MM.1S (cell line): Measurements from ENCODE around the gene CYS1.
A peak's percentile ranks its signal among the peaks of the same experiment; 100 is the strongest.

ENCODE experiments used
- DNase-seq: peaks from one replicate; pipeline ENCODE4 v3.0.0-alpha.2; 2015
- H2AFZ ChIP-seq: fragments of 300-600 bp; sonication (generic); 2 replicates; pipeline ENCODE4 v1.6.0; 2016; ENCODE audit warnings: antibody characterized with exemption, low read length
- H3F3A ChIP-seq: fragments of 300-600 bp; sonication (generic); 2 replicates; pipeline ENCODE4 v1.6.1; 2016; ENCODE audit warnings: mild to moderate bottlenecking, antibody characterized with exemption, low read length, moderate library complexity, mixed read lengths; ENCODE audit not compliant: insufficient read depth
- H3K27ac ChIP-seq: fragments of 300-600 bp; sonication (generic); 2 replicates; pipeline ENCODE4 v1.5.1; 2016; ENCODE audit warnings: mild to moderate bottlenecking, low read length
- H3K27me3 ChIP-seq: fragments of 300-600 bp; sonication (generic); replicated peaks from 2 replicates; pipeline ENCODE4 v1.6.0; 2016; ENCODE audit warnings: low read length; ENCODE audit not compliant: insufficient read depth
- H3K36me3 ChIP-seq: fragments of 300-600 bp; sonication (generic); replicated peaks from 2 replicates; pipeline ENCODE4 v1.6.1; 2016; ENCODE audit warnings: mild to moderate bottlenecking, low read length, mixed read lengths; ENCODE audit not compliant: insufficient read depth
- H3K4me1 ChIP-seq: fragments of 300-600 bp; sonication (generic); 2 replicates; pipeline ENCODE4 v1.6.1; 2016; ENCODE audit warnings: low read length, mixed read lengths
- H3K4me2 ChIP-seq: fragments of 300-600 bp; sonication (generic); 2 replicates; pipeline ENCODE4 v1.6.0; 2016; ENCODE audit warnings: low read depth, low read length
- H3K4me3 ChIP-seq: fragments of 300-600 bp; sonication (generic); 2 replicates; pipeline ENCODE4 v1.5.1; 2016; ENCODE audit warnings: low read length, mixed read lengths
- H3K79me2 ChIP-seq: fragments of 300-600 bp; sonication (generic); 2 replicates; pipeline ENCODE4 v1.6.1; 2016; ENCODE audit warnings: mixed run types, low read length, mixed read lengths
- H3K9ac ChIP-seq: fragments of 300-600 bp; sonication (generic); 2 replicates; pipeline ENCODE4 v1.6.1; 2016; ENCODE audit warnings: low read length, mixed read lengths
- H3K9me2 ChIP-seq: fragments of 300-600 bp; sonication (generic); replicated peaks from 2 replicates; pipeline ENCODE4 v1.6.1; 2016; ENCODE audit warnings: mild to moderate bottlenecking, low read length, mixed read lengths; ENCODE audit not compliant: insufficient read depth
- H3K9me3 ChIP-seq: fragments of 300-600 bp; sonication (generic); replicated peaks from 2 replicates; pipeline ENCODE4 v1.6.1; 2016; ENCODE audit warnings: mild to moderate bottlenecking, low read length, mixed read lengths; ENCODE audit not compliant: insufficient read depth
- H4K20me1 ChIP-seq: fragments of 300-600 bp; sonication (generic); 2 replicates; pipeline ENCODE4 v1.6.1; 2016; ENCODE audit warnings: mild to moderate bottlenecking, low read length, moderate library complexity, mixed read lengths; ENCODE audit not compliant: insufficient read depth
- CTCF ChIP-seq: fragments of 300-600 bp; sonication (generic); IDR thresholded peaks from 2 replicates; pipeline ENCODE4 v1.5.1; 2016; ENCODE audit warnings: antibody characterized with exemption, low read length, mixed read lengths
- EZH2 ChIP-seq: fragments of 300-600 bp; sonication (generic); optimal IDR thresholded peaks from 2 replicates; pipeline ENCODE3; 2017; ENCODE audit warnings: low read depth, mild to moderate bottlenecking, antibody characterized with exemption, low read length, mixed read lengths
- EZH2phosphoT487 ChIP-seq: fragments of 300-600 bp; sonication (generic); IDR thresholded peaks from 2 replicates; pipeline ENCODE4 v1.6.1; 2018; ENCODE audit warnings: antibody characterized with exemption, low read length

CYS1 gene

GRCh38 chr2:10080536-10081304 is 509 bp upstream of the CYS1 start:
- no peaks in the 10 kb centered on the region for H3K36me3 ChIP-seq
- H4K20me1 ChIP-seq = no peaks in the 10 kb centered on the region; the same call in 1 of the 2 replicates
- no peaks in the 10 kb centered on the region for H3K9me2 ChIP-seq
- peaks cover 42% of the 10 kb centered on the region for H3K27me3 ChIP-seq
- peak; percentile 44 for DNase-seq
- no peak overlapping the region for H3K27ac ChIP-seq
- H3K4me3 ChIP-seq = no peak overlapping the region
- H3K79me2 ChIP-seq = no peaks in the 10 kb centered on the region
- H3K9me3 ChIP-seq = no peaks in the 10 kb centered on the region
- no peak overlapping the region for H3K9ac ChIP-seq
- H2AFZ ChIP-seq = no peak overlapping the region
- H3K4me1 ChIP-seq = no peaks in the 10 kb centered on the region
- no peaks in the 10 kb centered on the region for H3F3A ChIP-seq
- no peak for TF ChIP-seq EZH2phosphoT487
- H3K4me2 ChIP-seq = peak overlapping the region; percentile 50; the same call in 1 of the 2 replicates

- H3K27ac ChIP-seq = no peak overlapping the region
- no peaks in the 10 kb centered on the region for H3K36me3 ChIP-seq
- H3K4me2 ChIP-seq = no peak overlapping the region
- H3K79me2 ChIP-seq = no peaks in the 10 kb centered on the region
- H3F3A ChIP-seq = no peaks in the 10 kb centered on the region
- peaks cover 51% of the 10 kb centered on the region for H3K27me3 ChIP-seq
- no peak overlapping the region for H3K4me3 ChIP-seq
- no peak overlapping the region for H3K9ac ChIP-seq
- no peaks in the 10 kb centered on the region; the same call in 1 of the 2 replicates for H4K20me1 ChIP-seq
- DNase-seq = no peak
- no peaks in the 10 kb centered on the region for H3K4me1 ChIP-seq
- no peaks in the 10 kb centered on the region for H3K9me2 ChIP-seq
- H3K9me3 ChIP-seq = no peaks in the 10 kb centered on the region
- H2AFZ ChIP-seq = no peak overlapping the region
- TF ChIP-seq CTCF (no peak), EZH2 (no peak), EZH2phosphoT487 (no peak)
Observed at GRCh38 chr2:10079266-10079869, 843 bp downstream of the CYS1 start.

GRCh38 chr2:10078704-10079265 is 1.4 kb downstream of the CYS1 start:
- Histone ChIP-seq H3K9ac (no peak overlapping the region), H4K20me1 (no peaks in the 10 kb centered on the region; the same call in 1 of the 2 replicates), H3K79me2 (no peaks in the 10 kb centered on the region), H3K9me3 (no peaks in the 10 kb centered on the region), H2AFZ (no peak overlapping the region), H3F3A (no peaks in the 10 kb centered on the region), H3K4me2 (no peak overlapping the region), H3K4me1 (no peaks in the 10 kb centered on the region), H3K9me2 (no peaks in the 10 kb centered on the region), H3K4me3 (no peak overlapping the region), H3K27me3 (peaks cover 56% of the 10 kb centered on the region), H3K36me3 (no peaks in the 10 kb centered on the region), H3K27ac (no peak overlapping the region)
- TF ChIP-seq EZH2 (no peak), EZH2phosphoT487 (no peak), CTCF (no peak)
- DNase-seq = no peak
